BE2C (cell line): ENCODE measurements around the gene ISG20L2.

Experiments used
- DNase-seq: peaks from one replicate; pipeline ENCODE4 v3.0.0-alpha.2; 2020
- H3K27me3 ChIP-seq: fragments of 250-450 bp; sonication (Bioruptor Pico); 2 replicates; pipeline ENCODE4 v1.5.1; 2020; ENCODE audit warnings: mild to moderate bottlenecking
- H3K36me3 ChIP-seq: fragments of 250-450 bp; sonication (Bioruptor Pico); 2 replicates; pipeline ENCODE4 v1.5.1; 2020; ENCODE audit warnings: mild to moderate bottlenecking
- H3K4me1 ChIP-seq: fragments of 250-450 bp; sonication (Bioruptor Pico); 2 replicates; pipeline ENCODE4 v1.5.1; 2020
- H3K4me3 ChIP-seq: 2 replicates; pipeline ENCODE4 v1.5.1; 2011; ENCODE audit warnings: low read depth, low read length
- H3K9me3 ChIP-seq: fragments of 250-450 bp; sonication (Bioruptor Pico); 2 replicates; pipeline ENCODE4 v1.5.1; 2020
- TF ChIP-seq, protein P1 (sequence below): IDR thresholded peaks from 2 replicates; pipeline ENCODE4 v1.5.1; 2012; ENCODE audit warnings: mild to moderate bottlenecking, low read depth, low read length

ISG20L2 gene

DNA sequence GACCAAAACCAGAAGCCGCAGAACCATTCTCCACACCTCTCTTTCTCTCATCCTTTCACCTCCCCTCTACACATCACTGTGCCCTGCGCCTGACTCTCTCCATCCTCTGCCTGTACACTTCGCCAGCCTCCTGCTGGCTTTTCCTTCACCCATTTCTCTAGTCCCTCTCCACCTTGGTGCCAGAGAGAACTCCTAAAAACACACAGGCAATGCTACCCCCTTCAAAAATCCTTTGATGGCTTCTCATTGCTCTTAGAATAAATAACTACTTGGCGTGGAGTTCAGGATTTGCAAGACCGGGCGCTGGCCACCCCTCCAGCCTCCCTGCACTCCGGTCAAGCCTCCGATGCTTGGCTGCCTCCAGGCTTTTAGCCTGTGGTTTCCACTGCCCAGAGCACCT is 31.8 kb downstream of the ISG20L2 start:
- TF ChIP-seq, protein P1, sequence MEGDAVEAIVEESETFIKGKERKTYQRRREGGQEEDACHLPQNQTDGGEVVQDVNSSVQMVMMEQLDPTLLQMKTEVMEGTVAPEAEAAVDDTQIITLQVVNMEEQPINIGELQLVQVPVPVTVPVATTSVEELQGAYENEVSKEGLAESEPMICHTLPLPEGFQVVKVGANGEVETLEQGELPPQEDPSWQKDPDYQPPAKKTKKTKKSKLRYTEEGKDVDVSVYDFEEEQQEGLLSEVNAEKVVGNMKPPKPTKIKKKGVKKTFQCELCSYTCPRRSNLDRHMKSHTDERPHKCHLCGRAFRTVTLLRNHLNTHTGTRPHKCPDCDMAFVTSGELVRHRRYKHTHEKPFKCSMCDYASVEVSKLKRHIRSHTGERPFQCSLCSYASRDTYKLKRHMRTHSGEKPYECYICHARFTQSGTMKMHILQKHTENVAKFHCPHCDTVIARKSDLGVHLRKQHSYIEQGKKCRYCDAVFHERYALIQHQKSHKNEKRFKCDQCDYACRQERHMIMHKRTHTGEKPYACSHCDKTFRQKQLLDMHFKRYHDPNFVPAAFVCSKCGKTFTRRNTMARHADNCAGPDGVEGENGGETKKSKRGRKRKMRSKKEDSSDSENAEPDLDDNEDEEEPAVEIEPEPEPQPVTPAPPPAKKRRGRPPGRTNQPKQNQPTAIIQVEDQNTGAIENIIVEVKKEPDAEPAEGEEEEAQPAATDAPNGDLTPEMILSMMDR = no peak
- H3K27me3 ChIP-seq = no peaks in the 10 kb centered on the region
- H3K36me3 ChIP-seq = no peaks in the 10 kb centered on the region
- no peak for DNase-seq
- no peaks in the 10 kb centered on the region for H3K9me3 ChIP-seq
- H3K4me3 ChIP-seq = no peak overlapping the region
- peaks cover 41% of the 10 kb centered on the region for H3K4me1 ChIP-seq

DNA sequence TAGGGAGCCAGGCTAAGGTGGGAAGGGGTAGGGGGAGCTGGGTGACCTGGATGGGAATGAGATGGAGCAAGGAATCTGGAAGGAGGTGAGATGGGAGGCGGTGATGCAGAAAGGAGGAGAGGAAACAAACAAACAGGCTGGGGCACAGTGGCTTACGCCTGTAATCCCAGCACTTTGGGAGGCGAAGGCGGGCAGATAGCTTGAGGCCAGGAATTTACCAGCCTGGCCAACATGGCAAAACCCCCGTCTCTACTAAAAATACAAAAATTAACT is 33.9 kb downstream of the ISG20L2 start:
- Histone ChIP-seq H3K4me3 (no peak overlapping the region), H3K36me3 (no peaks in the 10 kb centered on the region), H3K9me3 (no peaks in the 10 kb centered on the region), H3K4me1 (peaks cover 48% of the 10 kb centered on the region), H3K27me3 (no peaks in the 10 kb centered on the region)
- DNase-seq = no peak
- TF ChIP-seq, protein P1 = no peak

- H3K4me1 ChIP-seq = peaks cover 51% of the 10 kb centered on the region
- H3K9me3 ChIP-seq = no peaks in the 10 kb centered on the region
- TF ChIP-seq, protein P1 = no peak
- no peak overlapping the region for H3K4me3 ChIP-seq
- no peak for DNase-seq
- no peaks in the 10 kb centered on the region for H3K36me3 ChIP-seq
- no peaks in the 10 kb centered on the region for H3K27me3 ChIP-seq
Observed at GRCh38 chr1:156693848-156694689, 34.5 kb downstream of the ISG20L2 start.

DNA sequence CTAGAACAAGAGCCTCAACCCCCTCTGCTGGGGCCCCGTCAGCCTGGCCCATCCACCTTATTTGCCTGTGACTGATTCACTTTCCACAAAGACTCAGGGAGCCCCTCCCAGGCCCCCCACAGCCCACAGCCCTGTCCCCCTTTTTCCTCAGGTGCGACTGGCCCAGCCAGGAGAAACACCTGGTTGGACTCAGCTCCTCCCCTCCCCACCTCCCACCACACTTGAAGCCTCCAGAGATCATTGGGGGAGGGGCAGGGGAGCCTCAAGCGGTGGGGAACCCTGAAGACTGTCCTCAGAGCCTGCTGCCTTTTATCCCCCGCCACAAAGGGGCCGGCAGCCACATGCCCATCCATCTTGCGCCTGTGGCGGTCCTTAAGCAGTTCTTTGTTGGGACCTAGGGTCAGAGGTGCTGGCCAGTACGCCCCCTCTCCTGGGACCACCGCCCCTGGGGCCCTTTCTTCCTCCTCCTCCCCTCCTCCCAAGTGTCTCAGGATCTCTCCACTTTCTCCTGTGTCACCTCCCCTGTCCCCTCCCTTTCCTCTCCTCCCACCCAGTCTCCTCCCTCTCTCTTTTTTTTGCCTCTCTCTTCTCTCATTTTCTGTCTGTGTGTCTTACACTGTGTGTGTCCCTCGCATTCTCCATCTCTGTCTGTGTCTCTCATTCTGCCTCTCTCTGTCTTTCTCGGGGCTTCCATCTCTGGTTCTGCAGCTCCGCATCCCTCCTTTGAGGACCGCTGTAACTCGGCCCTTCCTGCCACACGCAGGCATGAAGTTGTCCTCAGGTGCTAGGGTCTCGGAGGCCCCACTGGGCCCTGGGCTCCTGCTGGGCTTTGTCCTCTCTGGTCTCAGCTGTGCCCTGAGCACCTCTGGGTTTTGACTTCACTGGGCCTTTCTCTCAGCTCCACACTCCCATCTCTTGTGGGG is 35.4 kb downstream of the ISG20L2 start:
- peak; percentile 56 for DNase-seq
- Histone ChIP-seq H3K4me1 (peaks cover 50% of the 10 kb centered on the region), H3K4me3 (no peak overlapping the region)

GRCh38 chr1:156692441-156692924 is 36.1 kb downstream of the ISG20L2 start:
- Histone ChIP-seq H3K27me3 (no peaks in the 10 kb centered on the region), H3K36me3 (no peaks in the 10 kb centered on the region), H3K4me3 (no peak overlapping the region), H3K4me1 (peaks cover 43% of the 10 kb centered on the region), H3K9me3 (no peaks in the 10 kb centered on the region)
- TF ChIP-seq, protein P1 = no peak
- peak; percentile 73 for DNase-seq

More for the DNA sequence above, 35.4 kb downstream of the ISG20L2 start:
- Histone ChIP-seq H3K9me3 (no peaks in the 10 kb centered on the region), H3K36me3 (no peaks in the 10 kb centered on the region), H3K27me3 (no peaks in the 10 kb centered on the region)
- TF ChIP-seq, protein P1 = no peak
